HG02938 (cell line): Measurements from ENCODE around the gene CPSF4L.
"Not testable (repeated sequence)": the region's sequence is repeated elsewhere in the genome, so short reads cannot be mapped to it uniquely, and the experiment has no call there.

Experiments used
- ATAC-seq: cut with Tn5 transposase; IDR thresholded peaks from one replicate; pipeline ENCODE4 v1.9.1; 2021; ENCODE audit warnings: mild to moderate bottlenecking, moderate library complexity; ENCODE audit not compliant: unreplicated experiment

Gene CPSF4L

GRCh38 chr17:73261617-73261951, at the start of gene CPSF4L:
TSS of gene CPSF4L (minus strand) at chr17:73261880. CDS start at chr17:73261818, 62 bp downstream.
- no peak for ATAC-seq

- ATAC-seq: peak; percentile 7
Observed at GRCh38 chr17:73311428-73311780, 49.7 kb upstream of the CPSF4L start.

- ATAC-seq: no peak
Observed at GRCh38 chr17:73309727-73310596, 48.3 kb upstream of the CPSF4L start.

- ATAC-seq: not testable (repeated sequence)
Observed at GRCh38 chr17:73308959-73309358, 47.3 kb upstream of the CPSF4L start.

GRCh38 chr17:73308017-73308823, 46.5 kb upstream of the CPSF4L start:
- ATAC-seq: no peak

GRCh38 chr17:73307130-73307529, 45.5 kb upstream of the CPSF4L start:
- no peak for ATAC-seq

GRCh38 chr17:73305845-73306836, 44.5 kb upstream of the CPSF4L start:
- no peak for ATAC-seq

GRCh38 chr17:73304971-73305812, 43.5 kb upstream of the CPSF4L start:
- no peak for ATAC-seq

GRCh38 chr17:73304438-73304837, 42.8 kb upstream of the CPSF4L start:
- no peak for ATAC-seq

GRCh38 chr17:73302189-73302588, 40.5 kb upstream of the CPSF4L start:
- ATAC-seq: no peak

- no peak for ATAC-seq
Observed at GRCh38 chr17:73301369-73301768, 39.7 kb upstream of the CPSF4L start.

- no peak for ATAC-seq
Observed at GRCh38 chr17:73300392-73300791, 38.7 kb upstream of the CPSF4L start.

GRCh38 chr17:73297934-73298861, 36.5 kb upstream of the CPSF4L start:
- no peak for ATAC-seq

- ATAC-seq: no peak
Observed at GRCh38 chr17:73293480-73293911, 31.8 kb upstream of the CPSF4L start.

GRCh38 chr17:73293031-73293430, 31.4 kb upstream of the CPSF4L start:
- no peak for ATAC-seq

- no peak for ATAC-seq
Observed at GRCh38 chr17:73292031-73292531, 30.4 kb upstream of the CPSF4L start.

- ATAC-seq: peak; percentile 72
Observed at GRCh38 chr17:73291260-73291801, 29.7 kb upstream of the CPSF4L start.
